ENCODE measurements around the gene DUSP8.

The DUSP8 gene

GRCh38 chr11:1548221-1549070, 23.6 kb downstream of the DUSP8 start:
- no peak for DNase-seq

DNA sequence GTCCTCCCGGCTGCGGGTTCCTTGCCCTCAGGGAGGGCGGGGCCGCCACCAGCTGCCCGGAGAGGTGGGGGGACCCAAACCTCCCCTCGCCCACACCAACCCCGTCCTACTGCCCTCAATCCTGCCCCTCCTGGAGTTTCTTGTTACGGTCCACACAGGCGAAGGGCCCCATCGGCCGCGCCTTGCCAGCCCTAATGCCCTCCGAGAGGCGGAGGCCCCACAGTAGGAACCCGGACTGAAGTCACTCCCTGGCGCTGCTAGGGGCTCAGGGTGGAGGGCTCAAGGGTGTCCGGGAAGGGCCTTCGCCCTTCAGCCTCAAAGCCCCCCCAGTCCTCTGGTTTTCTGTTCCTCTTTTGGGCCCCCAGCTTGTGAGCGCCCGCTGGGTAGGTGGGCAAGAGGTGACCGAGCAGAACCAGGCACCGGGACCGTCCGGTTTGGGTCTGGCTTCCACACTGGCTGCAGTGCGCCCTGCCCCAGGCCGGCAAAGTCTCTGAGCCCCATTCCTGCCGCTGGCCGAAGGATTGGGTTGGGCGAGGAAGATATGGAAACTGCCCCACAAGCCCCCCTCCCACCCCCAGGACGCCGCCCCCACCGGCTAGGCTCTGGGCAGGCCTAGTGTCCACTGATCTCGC, 24.5 kb downstream of the DUSP8 start:
- no peak for DNase-seq

DNA sequence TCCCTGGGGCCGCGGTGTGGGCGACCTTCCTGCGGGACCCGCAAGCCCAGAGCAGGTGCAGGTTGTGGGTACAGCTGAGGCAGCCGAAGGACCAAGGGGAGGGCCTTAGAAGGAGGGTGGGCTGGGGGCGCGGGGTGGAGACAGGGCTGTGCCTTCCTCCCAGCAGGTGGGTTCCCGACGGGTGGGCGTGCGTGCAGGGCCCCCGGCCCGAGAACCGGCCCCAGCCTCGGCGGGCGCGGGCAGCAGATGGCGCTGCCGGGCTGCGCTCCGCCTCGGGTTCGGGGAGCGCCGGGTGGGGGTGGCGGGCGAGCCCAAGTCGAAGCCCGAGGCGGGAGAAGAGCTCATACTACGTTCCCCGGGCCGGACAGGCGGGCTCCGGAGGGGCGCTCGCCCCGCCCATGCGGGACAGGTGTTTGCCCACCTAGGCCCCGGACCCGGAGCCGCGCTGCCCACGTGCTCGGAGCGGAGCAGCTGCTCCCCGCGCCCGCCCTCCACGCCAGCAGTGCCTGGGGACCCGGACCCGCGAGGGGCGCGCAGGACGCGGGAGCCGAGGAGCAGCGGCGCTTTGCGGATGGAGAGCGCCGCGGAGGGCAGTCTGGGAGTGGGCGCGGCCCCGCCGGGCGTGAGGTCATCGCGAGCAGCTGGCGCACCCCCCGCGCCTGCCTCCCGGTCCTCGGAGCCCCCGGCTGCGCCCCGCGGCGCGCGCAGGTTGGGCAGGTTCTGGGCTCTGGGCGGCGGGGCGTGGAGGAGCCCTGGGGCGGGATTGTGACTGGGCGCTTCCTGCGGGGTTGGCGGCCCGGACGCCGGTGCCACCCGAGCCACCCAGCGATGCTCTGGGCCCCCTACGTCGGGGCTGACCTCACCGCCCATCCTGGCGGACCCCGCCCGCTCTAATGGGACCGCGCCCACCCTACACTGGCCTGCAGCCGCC, 25.3 kb downstream of the DUSP8 start:
- peak; percentile 27 for DNase-seq

GRCh38 chr11:1546077-1546535, 26.0 kb downstream of the DUSP8 start:
- no peak for DNase-seq

DNA sequence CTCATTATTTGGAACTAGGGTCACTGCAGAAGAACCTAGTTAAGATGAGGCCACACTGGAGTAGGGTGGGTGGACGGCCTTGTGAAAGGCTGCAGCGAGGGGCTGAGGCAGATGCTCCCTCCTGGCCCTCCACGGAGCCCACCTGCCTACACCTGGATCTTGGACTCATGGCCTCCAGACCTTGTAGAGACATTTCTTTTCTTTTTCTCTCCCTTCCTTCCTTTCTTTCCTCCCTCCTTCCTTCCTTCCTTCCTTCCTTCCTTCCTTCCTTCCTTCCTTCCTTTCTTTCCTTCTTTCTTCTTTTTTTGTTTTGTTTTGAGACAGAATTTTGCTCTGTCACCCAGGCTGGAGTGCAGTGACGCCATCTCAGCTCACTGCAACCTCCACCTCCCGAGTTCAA, 26.6 kb downstream of the DUSP8 start:
- DNase-seq, result no peak

GRCh38 chr11:1544536-1544935, 27.5 kb downstream of the DUSP8 start:
- DNase-seq, result no peak

- no peak for DNase-seq
Observed at GRCh38 chr11:1543606-1544263, 28.3 kb downstream of the DUSP8 start.

GRCh38 chr11:1542267-1542666, 29.8 kb downstream of the DUSP8 start:
- no peak for DNase-seq

- no peak for DNase-seq
Observed at GRCh38 chr11:1541474-1542204, 30.4 kb downstream of the DUSP8 start.

DNA sequence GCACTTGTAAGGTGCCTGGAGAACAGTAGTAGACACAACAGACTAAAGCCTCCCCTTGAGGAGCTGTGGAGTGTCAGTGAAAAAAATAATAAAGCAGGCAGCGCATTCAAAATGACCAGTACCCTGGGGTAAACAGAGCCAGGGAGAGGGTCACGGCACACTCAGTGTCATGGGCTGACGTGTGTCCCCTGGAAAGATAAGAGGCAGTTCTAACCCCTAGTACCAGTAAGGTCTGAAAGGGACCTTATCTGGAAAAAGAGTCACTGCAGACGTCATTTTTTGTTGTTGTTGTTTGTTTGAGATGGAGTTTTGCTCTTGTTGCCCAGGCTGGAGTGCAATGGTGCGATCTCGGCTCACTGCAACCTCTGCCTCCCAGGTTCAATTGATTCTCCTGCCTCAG, 32.0 kb downstream of the DUSP8 start:
- no peak for DNase-seq

DNA sequence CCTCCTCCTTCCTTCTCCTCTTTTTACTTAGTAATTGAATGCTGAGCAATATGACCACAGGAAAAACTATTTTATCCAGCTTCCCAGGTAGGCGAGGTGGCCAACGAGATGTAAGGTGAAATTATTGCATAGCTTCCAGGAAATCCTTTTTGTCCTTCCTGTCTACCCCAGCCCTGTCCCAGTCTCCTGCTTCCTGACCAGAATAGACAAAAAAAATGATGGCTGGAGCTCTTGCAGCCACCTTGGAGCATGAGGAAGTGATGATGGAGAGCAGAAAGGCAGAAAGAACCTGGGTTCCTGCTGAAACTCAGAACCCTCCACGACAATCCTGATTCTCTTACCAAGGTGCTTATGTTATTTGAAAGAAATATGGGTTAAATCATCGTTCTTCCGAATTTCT, 33.9 kb downstream of the DUSP8 start:
- DNase-seq, result no peak

- no peak for DNase-seq
Observed at GRCh38 chr11:1536065-1536843, 35.8 kb downstream of the DUSP8 start.

DNA sequence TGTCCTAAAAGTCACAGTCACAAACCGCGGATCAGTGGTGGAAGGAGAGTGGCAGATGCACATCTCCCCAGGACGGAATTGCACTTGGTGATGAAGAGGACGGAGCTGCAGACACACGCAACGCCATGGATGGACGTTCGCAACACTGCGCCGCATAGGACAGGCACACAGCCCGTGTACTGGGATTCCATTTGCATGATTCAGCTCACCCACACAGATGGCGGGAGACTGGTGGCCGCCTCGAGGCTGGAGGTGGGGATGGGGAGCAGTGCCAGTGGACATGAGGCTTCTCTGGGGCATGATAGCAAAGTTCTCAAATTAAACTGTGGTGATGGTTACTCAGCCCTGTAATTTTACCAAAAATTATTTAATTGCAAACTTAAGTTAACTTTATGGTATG, 37.4 kb downstream of the DUSP8 start:
- no peak for DNase-seq

- DNase-seq, result no peak
Observed at GRCh38 chr11:1534171-1534570, 37.9 kb downstream of the DUSP8 start.

DNA sequence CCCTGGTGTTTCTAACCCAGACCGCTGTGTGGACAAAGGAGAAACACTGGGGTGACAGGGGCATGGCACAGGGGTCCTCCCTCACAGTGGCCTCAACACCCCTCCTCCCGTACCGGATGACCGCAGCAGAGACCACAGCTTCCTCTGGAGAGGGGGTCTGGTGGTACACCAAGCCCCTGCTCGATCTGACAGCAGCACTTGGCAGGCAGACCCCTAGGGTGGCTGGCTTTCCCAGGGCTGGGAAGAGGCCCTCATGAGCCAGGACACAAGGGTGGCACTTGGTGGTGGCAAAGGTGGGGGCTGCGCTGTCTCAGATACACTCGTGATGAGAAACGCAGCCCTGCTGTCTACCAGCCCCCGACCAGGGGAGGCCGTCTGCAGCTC, 38.7 kb downstream of the DUSP8 start:
- no peak for DNase-seq

DNA sequence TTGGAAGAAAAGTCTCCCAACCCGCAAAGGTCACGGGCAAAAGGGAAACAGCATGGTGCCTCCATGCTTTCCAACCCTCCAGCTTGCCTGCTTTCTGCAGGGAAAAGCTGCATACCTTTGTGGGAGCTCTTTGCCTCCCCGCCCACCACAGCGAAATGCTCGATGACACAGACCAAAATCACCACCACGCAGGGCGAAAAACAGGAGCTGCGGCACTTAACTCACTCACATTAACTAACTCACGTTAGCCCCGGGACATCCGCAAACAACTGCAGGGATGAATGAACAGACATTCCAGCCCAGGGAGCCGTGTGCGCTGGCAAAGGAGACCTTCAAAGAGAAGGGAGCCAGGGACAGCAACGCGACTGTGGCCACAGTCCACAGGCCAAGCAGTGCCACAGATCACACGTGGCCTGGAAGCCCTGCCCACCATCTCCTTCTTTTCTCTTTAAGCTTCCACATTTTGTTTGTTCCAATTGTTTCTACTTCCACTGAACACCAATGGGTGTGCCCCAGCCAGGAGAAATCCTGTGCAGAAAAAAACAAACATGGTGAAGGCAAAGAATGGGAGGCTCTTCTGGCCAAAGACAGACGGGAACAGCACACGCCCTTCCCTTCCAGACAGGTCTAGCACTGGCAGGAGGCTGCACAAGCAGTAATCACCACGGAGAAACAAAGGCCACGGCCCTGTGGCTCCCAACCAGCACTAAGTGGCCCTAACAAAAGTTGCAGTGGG, 39.3 kb downstream of the DUSP8 start:
- no peak for DNase-seq

- DNase-seq, result no peak
Observed at GRCh38 chr11:1532014-1532586, 40.0 kb downstream of the DUSP8 start.

DNA sequence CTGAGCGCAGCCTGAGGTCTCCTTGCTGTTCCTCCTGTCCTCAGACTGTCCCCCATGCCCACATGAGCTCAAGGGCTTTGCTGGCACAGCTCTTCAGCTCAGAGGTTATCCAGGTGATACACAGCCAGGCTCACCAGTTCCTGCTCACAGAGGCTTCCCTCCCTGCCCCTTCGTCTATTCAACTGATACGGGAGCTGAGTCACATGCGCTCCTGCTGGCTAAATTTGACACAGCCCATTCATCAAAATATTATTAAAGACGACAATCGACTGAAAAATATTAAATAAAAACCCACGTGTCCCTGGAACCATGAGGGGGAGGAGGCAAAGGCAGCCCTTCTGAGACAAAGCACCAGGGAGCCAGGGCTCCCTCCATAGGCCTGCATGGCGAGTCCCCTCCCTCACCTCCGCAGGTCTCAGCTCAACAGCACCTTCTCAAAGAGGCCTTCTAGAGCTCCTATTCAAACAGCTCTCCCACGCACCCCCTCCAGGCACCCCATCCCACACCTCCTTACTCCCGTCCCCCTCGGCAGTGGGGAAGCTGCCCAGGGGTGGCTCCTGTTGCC, 40.5 kb downstream of the DUSP8 start:
- DNase-seq, result no peak

DNA sequence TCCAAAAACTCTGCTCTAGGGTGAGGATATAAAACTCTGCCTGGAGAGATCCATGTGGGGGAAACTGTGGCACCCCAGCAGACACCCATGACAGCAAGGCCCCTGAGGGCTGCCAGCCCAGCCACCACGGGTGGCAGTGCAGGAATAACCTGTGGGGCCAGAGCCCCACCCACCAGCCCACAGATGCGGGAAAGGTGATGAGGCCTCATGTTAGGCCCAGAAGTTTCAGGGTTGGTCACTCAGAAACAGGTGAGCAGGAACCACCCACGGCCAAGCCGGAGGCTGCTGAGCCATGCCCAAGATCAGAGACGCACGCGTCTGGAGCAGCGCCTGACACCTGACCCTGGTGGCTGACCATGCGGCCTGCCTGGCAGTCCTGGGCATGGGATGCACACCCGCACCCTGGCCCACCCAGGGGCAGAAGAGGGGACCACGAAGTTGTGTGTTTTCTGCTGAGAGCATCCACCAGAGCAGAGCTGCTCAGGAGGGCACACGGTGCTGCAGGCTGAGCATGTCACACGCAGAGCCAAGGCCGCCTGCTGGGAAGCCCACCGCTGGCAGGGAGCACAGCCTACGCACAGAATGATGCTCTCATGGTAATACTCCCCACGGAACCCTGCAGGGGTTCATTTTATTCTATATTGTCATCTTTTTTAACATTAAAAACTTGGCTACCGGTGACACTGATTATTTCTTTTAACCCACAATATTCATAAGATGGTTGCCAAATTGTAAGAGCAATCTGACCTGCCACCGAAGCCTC, 41.2 kb downstream of the DUSP8 start:
- DNase-seq, result no peak
